GM21390 (cell line): ENCODE measurements around the gene LYRM9.
"Not testable (repeated sequence)": the region's sequence is repeated elsewhere in the genome, so short reads cannot be mapped to it uniquely, and the experiment has no call there.

Source experiments
- ATAC-seq: cut with Tn5 transposase; IDR thresholded peaks from one replicate; pipeline ENCODE4 v1.9.1; 2021; ENCODE audit not compliant: unreplicated experiment

The LYRM9 gene

GRCh38 chr17:27906623-27907022 is 13.5 kb upstream of the LYRM9 start:
- ATAC-seq = no peak

DNA sequence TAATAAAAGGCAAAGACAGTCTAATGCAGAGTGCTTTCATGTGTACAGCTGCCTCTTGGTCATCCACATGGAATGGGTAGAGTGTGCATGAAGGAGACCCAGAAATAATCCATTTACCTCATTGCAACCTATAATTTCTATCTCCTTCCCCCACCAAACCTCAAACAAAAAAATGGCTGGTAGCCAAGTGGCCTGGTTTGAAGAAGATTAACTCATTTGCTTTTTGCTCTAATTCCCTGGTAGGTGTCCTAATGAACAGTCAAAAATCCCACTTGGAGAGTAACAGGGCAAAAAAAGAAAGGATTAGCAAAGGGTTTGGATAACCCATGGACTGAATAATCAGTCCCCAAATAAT is 13.0 kb upstream of the LYRM9 start:
- no peak for ATAC-seq

DNA sequence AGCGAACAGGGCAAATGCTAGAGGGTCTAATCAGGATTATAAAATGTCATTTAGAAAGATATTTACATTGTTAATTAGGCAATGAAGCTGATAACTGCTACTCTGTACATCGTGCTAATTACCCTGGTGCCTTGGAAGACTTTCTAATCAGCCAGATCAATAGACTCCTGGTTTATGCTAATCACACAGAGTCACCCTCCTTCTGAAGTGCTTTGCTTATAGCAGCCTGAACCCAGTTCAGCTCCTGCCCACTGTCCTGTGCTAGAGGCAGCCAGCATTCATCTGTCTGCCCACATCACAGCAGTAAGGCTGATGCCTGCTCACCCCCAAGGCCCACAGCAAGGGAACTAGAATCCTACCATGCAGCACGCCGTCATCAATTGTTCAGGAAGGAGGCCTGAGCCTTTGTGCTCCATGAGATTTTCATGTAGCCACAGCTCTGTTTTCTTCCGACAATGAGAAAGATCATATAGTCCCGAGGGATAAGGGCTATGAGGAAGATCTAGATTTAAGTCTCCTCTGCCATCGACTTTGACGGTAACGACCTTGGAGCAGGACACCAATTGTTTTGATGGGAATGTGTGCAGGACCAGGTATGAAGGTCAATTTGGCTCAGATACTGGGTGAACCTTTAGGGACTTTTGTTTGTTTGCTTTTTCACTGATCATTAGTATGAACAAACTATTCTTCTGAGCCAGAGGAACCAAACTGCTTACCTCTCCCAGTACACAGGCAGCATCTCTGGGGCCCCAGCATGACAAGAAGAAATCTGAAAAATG is 12.5 kb upstream of the LYRM9 start:
- ATAC-seq = no peak

GRCh38 chr17:27904534-27905446 is 11.6 kb upstream of the LYRM9 start:
- ATAC-seq = no peak

GRCh38 chr17:27904114-27904513 is 10.9 kb upstream of the LYRM9 start:
- ATAC-seq = no peak

GRCh38 chr17:27899525-27899924 is 6.4 kb upstream of the LYRM9 start:
- ATAC-seq = no peak

DNA sequence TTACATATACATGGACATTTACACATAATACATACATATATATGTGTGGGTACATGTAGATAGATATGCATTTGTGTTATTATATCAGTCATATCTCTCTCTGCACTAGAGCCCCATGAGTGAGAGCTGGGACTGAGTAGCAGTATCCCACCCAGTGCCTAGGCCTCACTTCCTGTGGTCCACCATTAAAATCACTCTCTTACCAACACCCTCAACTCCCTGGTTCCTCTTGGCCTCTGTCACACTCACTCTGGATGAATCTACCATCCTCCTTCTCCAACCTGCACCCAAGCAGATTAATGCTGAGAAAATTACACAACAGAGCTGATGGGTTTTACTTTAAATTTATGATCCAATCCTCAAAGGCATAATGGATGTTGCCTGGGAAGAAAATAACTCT is 4.9 kb upstream of the LYRM9 start:
- no peak for ATAC-seq

- ATAC-seq = no peak
These were observed 3.5 kb upstream of the LYRM9 start for GRCh38 chr17:27896701-27897100.

GRCh38 chr17:27895940-27896535 is 2.9 kb upstream of the LYRM9 start:
- no peak for ATAC-seq

DNA sequence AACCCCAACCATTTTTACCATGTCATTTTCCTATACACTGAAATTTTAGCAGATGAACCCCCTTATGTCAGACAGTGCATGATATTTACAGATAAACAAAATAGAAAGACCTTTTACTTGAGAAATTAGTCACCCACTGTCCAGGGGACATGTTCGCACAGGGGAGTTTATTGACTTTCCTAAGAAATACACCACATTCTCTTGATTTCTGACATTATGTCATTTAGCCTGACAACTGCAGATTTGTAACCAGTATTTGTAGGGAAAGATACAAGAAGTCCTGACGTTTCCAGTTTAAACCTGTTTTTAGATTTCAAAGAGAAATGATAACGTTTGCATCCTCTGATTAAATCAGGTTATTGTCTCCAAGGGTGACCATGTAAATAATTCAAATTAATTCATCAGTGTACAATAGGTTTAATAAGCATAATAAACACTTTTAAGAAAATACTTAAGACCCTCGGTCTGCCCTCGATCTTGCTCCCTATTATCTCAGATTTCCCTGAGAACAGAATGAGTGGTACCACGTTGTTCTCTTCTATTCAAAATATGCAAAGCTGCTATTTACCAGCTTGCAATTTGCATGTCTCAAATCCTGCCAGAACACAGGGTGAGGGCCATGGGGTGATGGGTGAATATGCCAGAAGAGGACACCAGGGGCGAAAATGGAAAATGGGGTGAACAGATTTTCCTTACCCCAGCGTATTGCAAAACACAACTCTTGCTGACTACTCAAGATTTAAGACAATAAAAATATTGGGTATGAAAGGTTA is 2.1 kb upstream of the LYRM9 start:
- ATAC-seq = no peak

GRCh38 chr17:27893841-27894503 is 807 bp upstream of the LYRM9 start:
- ATAC-seq = no peak

DNA sequence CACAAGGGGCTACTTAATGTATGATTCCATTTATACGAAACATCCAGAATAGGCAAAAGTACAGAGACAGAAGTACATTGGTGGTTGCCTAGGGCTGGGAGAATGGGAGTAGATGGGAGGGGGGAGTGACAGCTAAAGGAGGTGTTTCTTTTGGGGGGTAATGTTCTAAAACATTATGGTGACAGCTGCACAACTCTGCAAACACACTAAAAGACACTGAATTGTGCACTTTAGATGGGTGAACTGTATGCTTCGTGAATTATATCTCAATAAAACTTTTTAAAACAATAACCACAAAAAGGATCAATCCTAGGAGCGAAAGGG is 661 bp downstream of the LYRM9 start:
- no peak for ATAC-seq

DNA sequence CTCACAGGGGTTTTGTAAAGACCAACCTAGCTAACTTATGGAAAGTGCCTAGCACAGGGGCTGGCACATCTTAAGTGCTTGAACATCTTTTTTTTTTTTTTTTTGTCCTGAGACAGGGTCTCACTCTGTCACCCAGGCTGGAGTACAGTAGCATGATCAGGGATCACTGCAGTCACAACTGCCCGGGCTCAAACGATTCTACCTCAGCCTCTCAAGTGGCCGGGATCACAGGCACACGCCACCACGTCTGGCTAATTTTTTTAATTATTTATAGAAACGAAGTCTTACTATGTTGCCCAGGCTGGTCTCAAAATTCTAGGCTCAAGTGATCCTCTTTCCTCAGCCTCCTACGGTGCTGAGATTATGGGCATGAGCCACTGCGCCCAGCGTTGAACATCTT is 1.3 kb downstream of the LYRM9 start:
- no peak for ATAC-seq

DNA sequence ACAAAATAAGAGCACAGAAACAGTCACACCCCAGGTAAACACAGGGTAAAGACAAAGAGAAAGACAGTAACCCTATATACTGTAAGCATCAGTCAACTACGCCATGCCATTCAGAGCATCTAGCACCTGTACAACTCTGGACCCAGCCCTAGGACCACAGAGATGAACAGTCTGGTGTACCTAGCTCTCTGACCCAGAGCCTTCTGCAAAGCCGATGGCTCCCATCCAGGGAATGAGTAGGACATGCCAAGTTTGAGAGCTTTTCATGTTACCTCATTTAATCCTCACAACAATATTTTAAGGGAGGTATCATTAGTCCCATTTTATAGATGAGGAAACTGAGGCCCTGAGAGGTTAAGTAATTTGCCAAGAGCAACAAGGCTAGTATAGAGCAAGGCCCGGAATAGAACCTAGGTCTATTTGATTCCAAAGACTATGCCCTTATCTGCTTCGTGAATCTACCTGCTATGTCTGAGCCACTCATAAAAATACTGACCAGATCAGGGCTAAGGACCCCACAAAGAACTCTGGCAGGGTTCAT is 3.4 kb downstream of the LYRM9 start:
- no peak for ATAC-seq

GRCh38 chr17:27888945-27889344 is 4.2 kb downstream of the LYRM9 start:
- ATAC-seq = no peak

- ATAC-seq = no peak
These were observed 5.1 kb downstream of the LYRM9 start for GRCh38 chr17:27888067-27888466.

- ATAC-seq = not testable (repeated sequence)
These were observed 6.7 kb downstream of the LYRM9 start for GRCh38 chr17:27886348-27886906.

GRCh38 chr17:27882162-27882840 is 10.9 kb downstream of the LYRM9 start:
- ATAC-seq = no peak

DNA sequence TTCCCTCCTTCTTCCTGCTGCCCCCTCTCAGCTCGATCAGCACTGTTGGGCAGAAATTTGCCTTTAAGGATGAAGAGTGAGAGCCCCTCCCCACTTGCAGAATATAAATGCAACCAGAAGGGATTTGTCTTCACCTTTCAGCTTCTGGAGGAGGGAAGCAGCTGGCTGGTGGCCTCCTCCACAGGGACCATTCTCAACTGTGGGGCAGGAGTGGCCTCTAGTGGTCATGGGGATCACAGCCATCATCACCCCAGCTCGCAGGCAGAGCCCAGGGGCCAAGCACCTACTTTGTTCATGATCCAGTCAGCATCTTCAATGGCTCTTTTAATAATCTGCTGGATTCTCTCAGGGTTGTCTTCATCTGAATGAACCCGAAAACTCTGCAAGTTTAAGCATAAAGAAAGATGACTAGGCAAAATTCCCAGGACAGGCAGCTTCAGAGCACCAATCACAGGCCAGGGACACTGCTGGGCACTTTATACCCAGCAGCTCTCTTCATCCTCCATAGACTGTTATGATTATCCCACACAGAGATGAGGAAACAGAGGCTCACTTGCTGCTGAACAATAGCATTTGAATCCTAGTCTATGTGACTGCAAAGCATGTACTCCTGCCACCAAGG is 13.1 kb downstream of the LYRM9 start:
- ATAC-seq = no peak
